ENCODE results near the gene SMPD2. TPM values are rescaled to one million over a fixed set of nuclear protein-coding genes. Genes with fewer than 3 reads are reported as not detected.

SMPD2 gene
- 16.1 and 21.8 TPM in 2 replicates for total RNA-seq (2014; rRNA removed; shearing (Covaris generic))

DNA sequence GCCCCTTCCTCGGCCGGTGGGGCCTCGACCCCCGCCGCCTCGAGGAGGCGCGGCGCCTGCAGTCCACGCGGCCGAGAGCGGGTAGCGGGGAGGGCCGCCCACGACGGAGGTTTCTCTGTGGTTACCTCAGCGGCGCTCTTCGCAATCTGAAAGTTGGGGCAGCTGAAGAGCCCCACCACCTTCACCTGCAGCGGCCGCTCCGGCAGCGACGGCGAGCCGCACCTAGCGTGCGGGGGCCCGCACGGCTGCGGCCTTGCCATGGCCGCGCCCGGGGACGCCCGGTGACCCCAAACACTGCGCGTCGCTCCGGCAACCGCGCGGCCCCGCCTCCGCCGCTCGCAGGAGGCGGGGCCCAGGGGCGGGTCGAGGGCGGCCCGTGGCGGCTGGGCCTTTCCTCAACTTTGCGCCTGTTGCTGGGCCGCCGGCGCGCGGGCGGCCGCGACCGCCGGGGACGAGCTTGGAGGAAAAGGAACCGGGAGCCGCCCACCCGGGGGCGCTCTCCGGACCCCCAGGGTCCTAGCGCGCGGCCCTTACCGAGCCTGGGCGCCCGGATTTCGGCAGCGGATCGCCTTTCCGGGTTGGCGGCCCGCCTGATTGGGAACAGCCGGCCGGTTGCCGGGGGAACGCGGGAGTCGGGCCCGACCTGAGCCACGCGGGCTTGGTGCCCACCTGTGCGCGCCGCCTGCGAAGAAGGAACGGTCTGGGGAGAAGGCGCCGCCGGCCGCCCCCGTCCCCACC, at the start of gene SMPD2, which contains the start of gene PPIL6:
Gene SMPD2 (plus strand): TSS at position 394 of the 738 bp plus-strand sequence. CDS start 398 bp downstream, outside the sequence.
Gene PPIL6 (minus strand): TSS at position 298 of the 738 bp plus-strand sequence. CDS start 38 bp downstream, at position 260.
- in situ Hi-C loops (cut with HindIII; ENCODE audit: low sequenced_read_pairs), result no loop called here
- peak; percentile 86 for DNase-seq (ENCODE audit: low spot score)

- DNase-seq (ENCODE audit: low spot score), result no peak
- in situ Hi-C loops (cut with HindIII; ENCODE audit: low sequenced_read_pairs), result no loop called here
Measured at GRCh38 chr6:109393157-109393885, 47.2 kb upstream of the SMPD2 start.

GRCh38 chr6:109393886-109394281, 46.6 kb upstream of the SMPD2 start:
- in situ Hi-C loops (cut with HindIII; ENCODE audit: low sequenced_read_pairs), result no loop called here
- no peak for DNase-seq (ENCODE audit: low spot score)

GRCh38 chr6:109396046-109396718, 44.3 kb upstream of the SMPD2 start:
- DNase-seq (ENCODE audit: low spot score), result no peak
- in situ Hi-C loops (cut with HindIII; ENCODE audit: low sequenced_read_pairs), result no loop called here

DNA sequence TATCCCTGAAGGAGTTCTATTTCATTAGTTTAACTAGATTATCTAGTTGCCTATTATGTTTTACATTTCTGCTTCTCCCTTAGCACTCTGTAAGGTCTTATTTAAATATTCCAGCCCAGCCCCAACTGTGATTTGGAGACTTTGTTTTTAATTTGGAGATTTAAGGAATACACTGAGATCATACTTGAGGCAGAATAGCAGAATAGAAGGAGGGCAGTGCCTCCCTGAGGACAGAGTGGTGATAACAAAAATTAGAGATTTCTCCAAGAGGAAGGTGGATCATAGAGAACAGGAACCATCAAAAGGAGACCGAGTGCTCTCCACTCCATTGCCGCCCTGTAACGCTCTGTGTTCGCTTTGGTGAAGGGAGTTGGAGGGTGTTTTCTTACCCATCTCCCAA, 43.5 kb upstream of the SMPD2 start:
- DNase-seq (ENCODE audit: low spot score), result no peak
- in situ Hi-C loops (cut with HindIII; ENCODE audit: low sequenced_read_pairs), result no loop called here

DNA sequence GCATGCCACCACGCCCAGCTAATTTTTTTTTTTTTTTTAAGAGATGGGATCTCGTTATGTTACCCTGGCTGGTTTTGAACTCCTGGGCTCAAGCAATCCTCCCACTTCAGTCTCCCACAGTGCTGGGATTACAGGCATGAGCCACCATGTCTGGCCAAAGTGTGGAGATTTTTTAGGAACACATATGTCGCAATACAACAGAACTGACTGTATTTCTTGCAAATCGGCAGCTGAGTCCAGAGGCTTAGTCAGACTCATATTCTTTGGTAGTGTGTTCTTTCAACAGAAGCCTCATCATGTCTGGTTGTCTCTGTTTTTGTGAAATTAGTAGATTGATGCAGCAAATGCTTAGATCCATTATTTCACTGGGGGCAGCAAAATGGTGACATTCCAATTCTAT, 34.3 kb upstream of the SMPD2 start:
- no peak for DNase-seq (ENCODE audit: low spot score)
- in situ Hi-C loops (cut with HindIII; ENCODE audit: low sequenced_read_pairs), result no loop called here

GRCh38 chr6:109411034-109411433, 29.5 kb upstream of the SMPD2 start:
- in situ Hi-C loops (cut with HindIII; ENCODE audit: low sequenced_read_pairs), result no loop called here

DNA sequence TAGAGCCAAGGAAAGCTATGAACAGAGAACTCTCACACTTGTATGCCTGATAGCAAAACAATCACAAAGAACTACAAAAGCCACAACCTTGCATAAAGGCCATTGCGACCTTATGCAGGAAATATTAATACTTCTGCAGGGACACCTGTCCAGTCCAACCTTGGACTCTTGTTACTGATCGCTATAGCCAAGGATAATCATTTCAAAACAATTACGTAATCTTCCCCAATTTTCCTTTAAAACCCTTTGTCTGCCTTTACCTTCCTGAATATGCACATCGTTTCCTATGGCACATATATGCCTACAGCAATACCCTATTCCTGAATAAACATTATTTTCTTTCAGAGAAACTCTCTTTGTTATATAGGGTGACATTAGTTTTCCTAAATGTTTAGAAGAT, 22.9 kb upstream of the SMPD2 start:
- in situ Hi-C loops (cut with HindIII; ENCODE audit: low sequenced_read_pairs), result no loop called here
- DNase-seq (ENCODE audit: low spot score), result no peak

More at GRCh38 chr6:109411034-109411433, 29.5 kb upstream of the SMPD2 start:
- no peak for DNase-seq (ENCODE audit: low spot score)

GRCh38 chr6:109420751-109421150, 19.8 kb upstream of the SMPD2 start:
- in situ Hi-C loops (cut with HindIII; ENCODE audit: low sequenced_read_pairs), result no loop called here
- DNase-seq (ENCODE audit: low spot score), result no peak

DNA sequence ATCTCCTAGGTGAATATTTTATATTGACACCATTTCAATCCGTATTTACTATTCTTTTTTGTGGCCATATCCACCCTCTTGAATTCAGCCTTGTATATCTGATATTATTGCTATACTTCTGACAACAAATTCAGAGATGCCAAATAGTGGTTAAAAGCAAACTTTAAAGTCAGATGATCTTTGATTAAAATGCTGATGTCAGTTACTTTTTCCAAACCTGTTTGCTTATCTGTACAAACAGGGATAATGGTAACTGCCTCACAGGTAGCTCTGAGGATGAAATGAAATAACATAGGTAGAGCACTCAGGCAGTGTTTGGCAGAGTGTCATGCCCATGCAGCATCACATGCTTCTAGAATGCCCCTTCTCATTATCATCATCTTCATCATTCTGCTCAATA, 19.3 kb upstream of the SMPD2 start:
- no peak for DNase-seq (ENCODE audit: low spot score)
- in situ Hi-C loops (cut with HindIII; ENCODE audit: low sequenced_read_pairs), result no loop called here

- DNase-seq (ENCODE audit: low spot score), result no peak
- in situ Hi-C loops (cut with HindIII; ENCODE audit: low sequenced_read_pairs), result no loop called here
Measured at GRCh38 chr6:109424946-109425345, 15.6 kb upstream of the SMPD2 start.

DNA sequence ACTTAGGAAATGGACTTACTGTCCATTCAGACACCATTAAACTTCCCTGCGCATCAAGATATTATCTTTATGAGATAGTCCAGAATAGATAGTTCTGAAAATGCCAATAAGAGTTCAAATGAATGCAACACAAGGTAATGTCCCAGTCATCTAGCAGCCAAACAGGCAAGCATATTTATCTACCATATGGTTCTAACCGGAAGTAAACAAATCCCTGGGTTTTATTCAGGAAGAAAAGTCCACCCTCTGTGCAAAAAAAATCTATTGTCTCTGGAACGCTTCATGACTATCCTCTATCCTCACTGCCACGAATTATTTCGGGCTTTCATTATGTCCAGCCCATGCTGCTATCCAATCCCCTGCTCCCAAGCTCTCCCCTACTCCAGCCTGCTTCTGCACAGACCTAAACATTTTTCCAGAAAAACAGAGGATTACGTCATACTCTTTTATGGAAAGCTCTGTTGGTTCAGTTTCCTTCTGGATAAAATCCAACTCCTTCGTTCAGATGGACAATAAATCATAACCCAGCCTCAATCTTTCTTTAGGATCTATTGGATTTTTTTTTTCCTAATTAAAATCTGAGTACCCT, 11.5 kb upstream of the SMPD2 start:
- peak; percentile 89 for DNase-seq (ENCODE audit: low spot score)
- in situ Hi-C loops (cut with HindIII; ENCODE audit: low sequenced_read_pairs), result no loop called here

- peak; percentile 52 for DNase-seq (ENCODE audit: low spot score)
- in situ Hi-C loops (cut with HindIII; ENCODE audit: low sequenced_read_pairs), result no loop called here
Measured at GRCh38 chr6:109429496-109429895, 11.0 kb upstream of the SMPD2 start.

DNA sequence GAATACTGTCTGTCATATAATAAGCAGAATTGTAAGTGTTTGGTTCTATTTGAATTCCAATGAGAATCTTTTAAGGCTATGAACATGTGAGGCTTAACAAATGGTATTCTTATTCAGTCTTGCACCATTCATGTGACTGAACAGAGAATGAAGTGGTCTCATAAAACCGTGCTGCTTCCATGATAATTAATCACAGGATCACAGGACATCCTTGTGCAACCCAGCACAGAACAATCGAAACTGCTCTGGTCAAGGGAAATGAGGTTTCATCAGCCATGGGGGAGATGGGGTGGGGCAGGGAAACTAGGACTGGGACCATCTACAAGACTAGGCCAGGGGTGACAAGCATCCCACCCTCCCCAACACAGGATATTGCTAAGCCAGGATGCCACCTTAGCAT, 6.1 kb upstream of the SMPD2 start:
- in situ Hi-C loops (cut with HindIII; ENCODE audit: low sequenced_read_pairs), result no loop called here
- no peak for DNase-seq (ENCODE audit: low spot score)

GRCh38 chr6:109436041-109436440, 4.5 kb upstream of the SMPD2 start:
- no peak for DNase-seq (ENCODE audit: low spot score)
- in situ Hi-C loops (cut with HindIII; ENCODE audit: low sequenced_read_pairs), result no loop called here

GRCh38 chr6:109441069-109441816, 719 bp downstream of the SMPD2 start:
- in situ Hi-C loops (cut with HindIII; ENCODE audit: low sequenced_read_pairs), result no loop called here
- DNase-seq (ENCODE audit: low spot score), result peak; percentile 68

GRCh38 chr6:109442393-109442924, 1.9 kb downstream of the SMPD2 start:
- DNase-seq (ENCODE audit: low spot score), result no peak
- in situ Hi-C loops (cut with HindIII; ENCODE audit: low sequenced_read_pairs), result no loop called here

DNA sequence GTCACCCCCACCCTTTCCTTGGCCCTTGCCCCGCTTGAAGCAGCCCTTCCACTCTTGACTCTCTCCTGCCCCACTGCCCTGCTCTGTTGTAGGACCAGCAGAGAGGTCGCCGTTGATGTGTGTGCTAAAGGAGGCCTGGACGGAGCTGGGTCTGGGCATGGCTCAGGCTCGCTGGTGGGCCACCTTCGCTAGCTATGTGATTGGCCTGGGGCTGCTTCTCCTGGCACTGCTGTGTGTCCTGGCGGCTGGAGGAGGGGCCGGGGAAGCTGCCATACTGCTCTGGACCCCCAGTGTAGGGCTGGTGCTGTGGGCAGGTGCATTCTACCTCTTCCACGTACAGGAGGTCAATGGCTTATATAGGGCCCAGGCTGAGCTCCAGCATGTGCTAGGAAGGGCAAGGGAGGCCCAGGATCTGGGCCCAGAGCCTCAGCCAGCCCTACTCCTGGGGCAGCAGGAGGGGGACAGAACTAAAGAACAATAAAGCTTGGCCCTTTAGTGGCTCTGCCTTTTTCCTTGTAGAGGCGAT, 3.0 kb downstream of the SMPD2 start:
- in situ Hi-C loops (cut with HindIII; ENCODE audit: low sequenced_read_pairs), result no loop called here
- no peak for DNase-seq (ENCODE audit: low spot score)

Measured in G401 (cell line).